IMR-90 (cell line): ENCODE measurements around the gene IARS2. TPM values are rescaled to one million over a fixed set of nuclear protein-coding genes. Genes with fewer than 3 reads are reported as not detected.

Experiments used
- ATAC-seq: fragments of 200-7000 bp; cut with Tn5 transposase; 2 replicates; pipeline ENCODE4 v1.9.1; 2020; ENCODE audit warnings: low read depth, mild to moderate bottlenecking, moderate library complexity
- Bru-seq: library from RNA; stranded (reverse); fragments of 400-500 nt; gene quantifications from one replicate; lab custom pipeline; 2021; lab: Mats Ljungman, UMichigan
- BruChase-seq, 2 experiments: library from RNA; stranded (reverse); fragments of 400-500 nt; gene quantifications; one replicate each; lab custom pipeline; 2021; lab: Mats Ljungman, UMichigan
- BruUV-seq: library from RNA; stranded (reverse); fragments of 400-500 nt; replicated peaks from 2 replicates; lab custom pipeline; 2021; lab: Mats Ljungman, UMichigan
- CTCF ChIA-PET: fragments of 300-600 bp; formaldehyde crosslinking; extraction: SDS; loops from one replicate; lab custom pipeline; 2021; ENCODE audit warnings: antibody characterized with exemption; lab: Yijun Ruan, JAX
- POLR2A ChIA-PET: fragments of 300-600 bp; sonication (Branson Sonifier 250); formaldehyde crosslinking; loops from one replicate; lab custom pipeline; 2022; ENCODE audit warnings: antibody characterized with exemption; ENCODE audit not compliant: unreplicated experiment; lab: Charles Lee
- DNase-seq: peaks from one replicate; pipeline ENCODE4 v3.0.0; 2013
- H2AFZ ChIP-seq: replicated peaks from 2 replicates; pipeline ENCODE3; 2013; ENCODE audit warnings: low read length, mild to moderate bottlenecking; ENCODE audit not compliant: poor library complexity
- H2AK5ac ChIP-seq: 2 replicates; pipeline ENCODE4 v1.6.1; 2013; ENCODE audit warnings: low read depth, low read length, inconsistent platforms
- H2AK9ac ChIP-seq: replicated peaks from 2 replicates; pipeline ENCODE3; 2013; ENCODE audit warnings: mild to moderate bottlenecking, low read depth, low read length, moderate library complexity; ENCODE audit not compliant: poor library complexity
- H2BK120ac ChIP-seq: 2 replicates; pipeline ENCODE4 v1.6.1; 2013; ENCODE audit warnings: low read depth, low read length, inconsistent platforms
- H2BK15ac ChIP-seq: 3 replicates; pipeline ENCODE4 v1.6.1; 2013; ENCODE audit warnings: low read depth, low read length, inconsistent platforms
- H2BK20ac ChIP-seq: 2 replicates; pipeline ENCODE4 v1.6.1; 2013; ENCODE audit warnings: low read depth, mild to moderate bottlenecking, inconsistent platforms, low read length, moderate library complexity
- H2BK5ac ChIP-seq: 2 replicates; pipeline ENCODE4 v1.6.1; 2013; ENCODE audit warnings: mild to moderate bottlenecking, low read depth, low read length, inconsistent platforms; ENCODE audit not compliant: poor library complexity, severe bottlenecking
- H3K14ac ChIP-seq: replicated peaks from 2 replicates; pipeline ENCODE4 v1.6.1; 2013; ENCODE audit warnings: low read depth, low read length, inconsistent platforms
- H3K18ac ChIP-seq: 2 replicates; pipeline ENCODE4 v1.6.1; 2013; ENCODE audit warnings: low read depth, low read length, control low read depth
- H3K23ac ChIP-seq: 2 replicates; pipeline ENCODE4 v1.6.1; 2013; ENCODE audit warnings: low read depth, low read length, inconsistent platforms
- H3K27ac ChIP-seq: 2 replicates; pipeline ENCODE4 v1.5.1; 2013; ENCODE audit warnings: mild to moderate bottlenecking, control low read depth, low read length; ENCODE audit not compliant: insufficient read depth
- H3K27me3 ChIP-seq: 2 replicates; pipeline ENCODE4 v1.6.1; 2013; ENCODE audit warnings: low read length; ENCODE audit not compliant: control insufficient read depth, insufficient read depth
- H3K36me3 ChIP-seq: 2 replicates; pipeline ENCODE4 v1.6.1; 2013; ENCODE audit warnings: low read length, mixed read lengths; ENCODE audit not compliant: control insufficient read depth, insufficient read depth
- H3K4ac ChIP-seq: 2 replicates; pipeline ENCODE4 v1.6.1; 2013; ENCODE audit warnings: low read depth, low read length, inconsistent platforms
- H3K4me1 ChIP-seq: 2 replicates; pipeline ENCODE4 v1.6.1; 2013; ENCODE audit warnings: low read length, mixed read lengths; ENCODE audit not compliant: control insufficient read depth, insufficient read depth
- H3K4me2 ChIP-seq: 2 replicates; pipeline ENCODE4 v1.6.1; 2013; ENCODE audit warnings: low read depth, mild to moderate bottlenecking, control low read depth, low read length, moderate library complexity
- H3K4me3 ChIP-seq: 2 replicates; pipeline ENCODE4 v1.5.1; 2013; ENCODE audit warnings: low read depth, mild to moderate bottlenecking, control low read depth, low read length, moderate library complexity; ENCODE audit not compliant: insufficient read depth
- H3K56ac ChIP-seq: 2 replicates; pipeline ENCODE4 v1.6.1; 2013; ENCODE audit warnings: low read length, inconsistent platforms; ENCODE audit not compliant: insufficient read depth; ENCODE audit errors: extremely low read depth
- H3K79me1 ChIP-seq, 2 experiments: 2 replicates each; pipeline ENCODE4 v1.6.1; 2013; ENCODE audit warnings: low read length in 2 of 2, inconsistent platforms in 1 of 2, low read depth in 1 of 2
- H3K9ac ChIP-seq: 2 replicates; pipeline ENCODE4 v1.6.1; 2013; ENCODE audit warnings: low read depth, low read length, control low read depth
- H3K9me1 ChIP-seq: 2 replicates; pipeline ENCODE4 v1.6.1; 2013; ENCODE audit warnings: low read length, inconsistent platforms; ENCODE audit not compliant: insufficient read depth
- H3K9me3 ChIP-seq: 2 replicates; pipeline ENCODE4 v1.6.1; 2013; ENCODE audit warnings: low read length; ENCODE audit not compliant: control insufficient read depth, insufficient read depth
- H4K20me1 ChIP-seq: 2 replicates; pipeline ENCODE4 v1.6.1; 2013; ENCODE audit warnings: low read length, inconsistent platforms; ENCODE audit not compliant: insufficient read depth
- H4K5ac ChIP-seq: 2 replicates; pipeline ENCODE4 v1.6.1; 2013; ENCODE audit warnings: mild to moderate bottlenecking, low read depth, low read length, control low read depth
- H4K8ac ChIP-seq, 2 experiments: 2 replicates each; pipeline ENCODE4 v1.6.1; 2013; ENCODE audit warnings: low read depth in 2 of 2, low read length in 2 of 2, control low read depth in 1 of 2, inconsistent platforms in 1 of 2
- H4K91ac ChIP-seq: 2 replicates; pipeline ENCODE4 v1.6.1; 2013; ENCODE audit warnings: low read depth, low read length, inconsistent platforms; ENCODE audit not compliant: insufficient read depth
- CEBPB ChIP-seq: IDR thresholded peaks from 2 replicates; pipeline ENCODE4 v1.6.1; 2012; ENCODE audit warnings: low read depth, low read length, improper control_type of control experiment
- MAFK ChIP-seq: IDR thresholded peaks from 2 replicates; pipeline ENCODE4 v1.6.1; 2012; ENCODE audit warnings: low read depth, low read length, improper control_type of control experiment
- MAZ ChIP-seq: IDR thresholded peaks from 2 replicates; pipeline ENCODE4 v1.6.1; 2012; ENCODE audit warnings: low read depth, mild to moderate bottlenecking, low read length, improper control_type of control experiment, moderate library complexity, borderline replicate concordance
- MXI1 ChIP-seq: IDR thresholded peaks from 2 replicates; pipeline ENCODE4 v1.6.1; 2012; ENCODE audit warnings: low read depth, mild to moderate bottlenecking, low read length, moderate library complexity, borderline replicate concordance
- USF2 ChIP-seq: fragments of 150-350 bp; IDR thresholded peaks from 2 replicates; pipeline ENCODE4 v1.6.1; 2017; ENCODE audit warnings: mild to moderate bottlenecking, antibody characterized with exemption, low read length, low read depth
- WGBS, 2 experiments: methylation state at CpG; one replicate each; pipeline versions ENCODE4 v1.1.5 to v1.1.7; 2013; ENCODE audit warnings: missing lambda C conversion rate in 2 of 2; ENCODE audit not compliant: insufficient read length in 1 of 2; ENCODE audit errors: extremely low coverage in 2 of 2; 5-methylcytosine and 5-hydroxymethylcytosine counted together
- dilution Hi-C: fragments of 300-500 bp; cut with HindIII; formaldehyde crosslinking; loops from one replicate; pipeline ENCODE4 v1.14.3; 2018; ENCODE audit warnings: low sequenced_read_pairs; ENCODE audit not compliant: unreplicated experiment
- in situ Hi-C: fragments of 300-500 bp; cut with MboI; formaldehyde crosslinking; loops from 3 replicates; pipeline ENCODE4 v1.14.3; 2019; ENCODE audit warnings: low sequenced_read_pairs, inconsistent platforms, mixed read lengths
- intact Hi-C: fragments of 100-400 bp; cut with micrococcal nuclease; formaldehyde crosslinking; loops from 2 replicates; pipeline ENCODE4 v1.10.0; 2022
- long read RNA-seq: library from polyadenylated mRNA; unstranded; transcript quantifications from one replicate; pipeline ENCODE4 v2.0.0, GENCODE V29; 2021; ENCODE audit not compliant: unreplicated experiment
- polyA plus RNA-seq, 3 experiments: library from polyadenylated mRNA; depleted of rRNA; stranded (reverse); fragments of >200 nt; gene quantifications; 2 replicates each; pipeline ENCODE4 v1.2.3, GENCODE V29; 2012; ENCODE audit warnings: low replicate concordance in 1 of 3
- total RNA-seq: library from RNA; depleted of rRNA; stranded (reverse); fragments of >200 nt; gene quantifications from 2 replicates; pipeline ENCODE4 v1.2.3, GENCODE V29; 2012; rRNA removed

The IARS2 gene
- total RNA-seq (77.4 and 92.2 TPM in 2 replicates), polyA plus RNA-seq (2012; rRNA removed) (26.2 and 34.8 TPM in 2 replicates), Bru-seq, nascent RNA (percentile 67 among the genes with signal in this experiment), BruChase-seq, experiment 1, labeled RNA remaining after a 6-hour chase (percentile 80 among the genes with signal in this experiment), BruChase-seq, experiment 2, labeled RNA remaining after a 2-hour chase (percentile 70 among the genes with signal in this experiment)
- polyA plus RNA-seq (2012; cell fraction: cytosol; rRNA removed), result 6.7 and 11.2 TPM in 2 replicates
- 1.9 and 11.4 TPM in 2 replicates for polyA plus RNA-seq (2012; cell fraction: nucleus; rRNA removed; ENCODE audit: low replicate concordance)
- long read RNA-seq, transcript IARS2-201 (23 exons, 3,560 nt), result major isoform, 178 of 194 reads
- long read RNA-seq, partial matches to known transcripts, result 12 of 194 reads
- long read RNA-seq, other reads (novel, unspliced or antisense), result 4 of 194 reads

GRCh38 chr1:220094016-220094911, at the start of gene IARS2:
Gene IARS2, plus strand, starts transcription at chr1:220094132. Its CDS starts 85 bp downstream, at chr1:220094217.
- BruUV-seq, result no TSS peak
- 2% methylated on average over 16 of the region's 73 CpGs; no CpG with 5 or more reads in 1 of the 2 experiments for WGBS, 2 experiments
- Histone ChIP-seq H3K23ac (peak within 1 kb of the TSS; percentile 86; the same call in 1 of the 2 replicates), H4K91ac (peak within 1 kb of the TSS; percentile 25; the same call in 1 of the 2 replicates), H4K8ac (peak within 1 kb of the TSS; percentile 40 to 83; a peak in 2 of 4 replicates), H3K18ac (no peak within 1 kb of the TSS), H4K20me1 (no peaks in the 10 kb centered on the region), H3K4me1 (peaks cover 3% of the 10 kb centered on the region), H3K27me3 (no peaks in the 10 kb centered on the region), H3K79me1 (peaks cover 7 to 18% of the 10 kb centered on the region in 2 experiments), H3K9me3 (no peaks in the 10 kb centered on the region), H3K36me3 (peaks cover 11% of the 10 kb centered on the region), H2BK5ac (peak within 1 kb of the TSS; percentile 33), H2BK15ac (no peak within 1 kb of the TSS), H4K5ac (no peak within 1 kb of the TSS; the same call in 1 of the 2 replicates), H3K4me2 (peak within 1 kb of the TSS; percentile 83), H2AK9ac (peak within 1 kb of the TSS; percentile 84), H2AFZ (peak within 1 kb of the TSS; percentile 100), H3K27ac (peak within 1 kb of the TSS; percentile 74), H2BK120ac (no peak within 1 kb of the TSS), H2BK20ac (no peak within 1 kb of the TSS), H3K4ac (peak within 1 kb of the TSS; percentile 43; the same call in 1 of the 2 replicates), H3K9ac (peak within 1 kb of the TSS; percentile 84), H3K9me1 (peaks cover 3% of the 10 kb centered on the region), H3K4me3 (peak within 1 kb of the TSS; percentile 91), H3K14ac (peak within 1 kb of the TSS; percentile 80), H2AK5ac (peak within 1 kb of the TSS; percentile 62; the same call in 1 of the 2 replicates), H3K56ac (no peak within 1 kb of the TSS)
- TF ChIP-seq MXI1 (peak; percentile 62), USF2 (no peak), MAZ (peak; percentile 76; the same call in 1 of the 2 replicates), CEBPB (no peak), MAFK (no peak)
- ChIA-PET CTCF (no interaction called here), POLR2A (no interaction called here)
- ATAC-seq, result peak; percentile 96
- in situ Hi-C loops (no loop called here), intact Hi-C loops (no loop called here), dilution Hi-C loops (no loop called here)
- DNase-seq, result peak; percentile 82
